HG02870 (cell line): ENCODE results near the gene GTF2B.
"Not testable (repeated sequence)": the region's sequence is repeated elsewhere in the genome, so short reads cannot be mapped to it uniquely, and the experiment has no call there.

Experiments
- ATAC-seq: cut with Tn5 transposase; IDR thresholded peaks from one replicate; pipeline ENCODE4 v1.9.1; 2021; ENCODE audit warnings: mild to moderate bottlenecking, moderate library complexity; ENCODE audit not compliant: unreplicated experiment

GTF2B gene, protein sequence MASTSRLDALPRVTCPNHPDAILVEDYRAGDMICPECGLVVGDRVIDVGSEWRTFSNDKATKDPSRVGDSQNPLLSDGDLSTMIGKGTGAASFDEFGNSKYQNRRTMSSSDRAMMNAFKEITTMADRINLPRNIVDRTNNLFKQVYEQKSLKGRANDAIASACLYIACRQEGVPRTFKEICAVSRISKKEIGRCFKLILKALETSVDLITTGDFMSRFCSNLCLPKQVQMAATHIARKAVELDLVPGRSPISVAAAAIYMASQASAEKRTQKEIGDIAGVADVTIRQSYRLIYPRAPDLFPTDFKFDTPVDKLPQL

DNA sequence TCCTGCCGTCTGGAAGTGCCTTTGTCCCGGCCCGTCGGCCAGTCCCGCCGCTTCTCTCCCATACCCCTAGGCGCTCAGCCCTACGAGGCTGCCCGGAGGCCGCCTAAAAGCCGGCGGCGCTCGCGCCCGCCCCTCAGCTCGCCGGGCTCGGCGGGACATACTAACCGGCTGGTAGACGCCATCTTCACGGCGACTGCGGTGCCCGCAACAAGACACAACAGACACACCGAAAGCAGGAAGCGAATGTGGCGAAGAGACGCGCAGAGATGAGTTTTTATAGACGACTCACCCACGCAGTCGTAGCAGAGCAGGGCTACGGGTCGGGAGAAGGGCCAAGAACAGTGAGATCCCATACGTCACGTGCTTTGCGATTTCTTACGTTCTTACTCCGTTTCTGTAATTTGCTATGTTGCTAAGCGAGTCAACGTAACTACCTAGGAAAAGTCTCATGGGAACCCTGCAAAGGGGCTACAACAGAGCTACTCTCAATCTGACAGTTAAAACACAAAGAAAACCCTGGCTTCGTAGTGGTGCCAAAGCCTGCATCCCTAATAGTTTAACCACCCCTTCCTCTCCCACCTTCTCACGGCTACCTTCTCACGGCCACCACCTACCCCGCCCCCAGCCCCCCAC, at the start of gene GTF2B:
Gene GTF2B, minus strand, starts transcription at position 250 of the 633 bp plus-strand sequence. Its CDS starts 68 bp downstream, at position 182.
- ATAC-seq: peak; percentile 83

DNA sequence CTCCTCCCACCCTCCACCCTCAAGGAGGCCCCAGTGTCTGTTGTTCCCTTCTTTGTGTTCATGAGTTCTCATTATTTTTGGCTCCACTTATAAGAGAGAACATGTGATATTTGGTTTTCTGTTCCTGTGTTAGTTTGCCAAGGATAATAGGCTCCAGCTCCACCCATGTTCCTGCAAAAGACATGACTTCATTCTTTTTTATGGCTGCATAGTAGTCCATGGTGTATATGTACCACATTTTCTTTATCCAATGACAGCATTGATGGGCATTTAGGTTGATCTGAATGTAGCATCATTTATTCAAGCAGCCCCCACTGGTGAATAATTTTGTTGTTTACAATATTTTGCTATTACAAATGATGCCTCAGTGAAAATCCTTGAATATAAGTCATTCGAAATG, 47.2 kb upstream of the GTF2B start:
- ATAC-seq: not testable (repeated sequence)

DNA sequence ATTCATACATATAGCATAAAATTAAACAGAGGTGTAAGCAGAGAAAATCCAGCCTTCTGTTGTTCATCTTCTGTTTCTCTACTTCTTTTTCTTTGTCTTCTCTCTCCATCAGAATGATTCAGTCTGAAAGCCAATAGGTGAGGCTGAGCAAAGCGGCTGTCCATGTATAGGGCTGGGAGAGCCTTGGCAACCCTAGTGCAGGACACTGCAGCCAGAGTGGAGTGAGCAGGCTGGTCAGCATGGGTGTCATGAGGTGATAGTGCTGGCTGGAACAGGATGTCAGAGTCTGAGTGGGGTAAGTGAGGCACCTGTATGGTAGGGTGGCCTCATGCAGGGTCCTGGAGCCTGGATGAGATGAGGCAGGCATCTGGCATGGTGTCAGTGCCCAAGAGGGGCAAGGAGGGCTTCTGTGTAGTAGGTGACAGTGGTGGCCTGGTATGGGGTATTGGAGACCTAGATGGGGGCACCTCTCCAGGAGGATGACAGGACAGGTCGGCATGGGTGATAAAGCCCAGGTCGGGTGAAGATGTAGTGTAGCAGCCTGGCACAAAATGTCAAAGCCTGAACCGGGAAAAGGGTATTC, 45.5 kb upstream of the GTF2B start:
- no peak for ATAC-seq

DNA sequence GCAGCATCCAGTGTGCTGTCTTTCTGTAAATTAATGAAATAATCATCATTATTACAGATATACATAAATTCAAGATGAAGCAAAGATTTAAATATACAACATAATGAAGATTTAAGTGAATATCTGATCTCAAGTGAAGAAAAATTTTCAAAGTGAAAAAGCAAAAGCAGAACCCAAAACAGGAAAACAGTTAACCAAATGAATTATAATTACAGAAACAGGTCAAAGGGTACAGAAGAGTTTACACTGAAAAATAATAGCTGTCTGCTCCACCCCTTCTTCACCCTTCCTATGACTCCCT, 44.8 kb upstream of the GTF2B start:
- no peak for ATAC-seq

DNA sequence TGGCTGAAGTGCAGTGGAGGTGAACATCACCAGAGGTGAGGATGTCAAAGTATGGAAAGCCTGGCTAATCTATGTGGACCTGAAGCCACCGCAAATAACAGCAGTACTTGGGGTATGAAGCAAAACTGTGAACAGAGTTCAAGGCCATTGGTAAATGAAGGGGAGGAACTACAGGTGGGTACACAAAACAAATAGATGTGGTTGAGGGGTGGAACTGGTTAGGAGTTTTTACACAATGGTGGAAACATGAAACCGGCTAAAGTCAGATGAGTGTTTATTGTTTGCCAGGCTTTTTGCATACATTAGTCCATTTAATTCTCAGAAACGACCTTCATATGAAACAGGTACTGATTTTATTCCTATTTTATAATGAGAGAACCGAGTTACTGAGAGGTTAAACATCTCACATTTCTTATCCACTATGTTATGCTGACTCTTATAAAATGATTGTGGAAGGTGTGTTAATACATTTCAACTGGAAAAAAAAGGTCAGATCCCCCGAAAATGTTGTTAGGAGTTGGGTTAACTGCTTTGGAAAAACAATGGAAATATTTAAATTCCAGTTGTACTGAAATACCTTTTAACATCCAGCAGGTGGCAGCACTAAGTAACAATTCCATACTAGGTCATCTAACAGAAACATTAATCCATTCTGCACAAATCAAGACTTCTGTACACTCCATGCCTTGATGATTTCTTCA, 44.3 kb upstream of the GTF2B start:
- ATAC-seq: no peak

DNA sequence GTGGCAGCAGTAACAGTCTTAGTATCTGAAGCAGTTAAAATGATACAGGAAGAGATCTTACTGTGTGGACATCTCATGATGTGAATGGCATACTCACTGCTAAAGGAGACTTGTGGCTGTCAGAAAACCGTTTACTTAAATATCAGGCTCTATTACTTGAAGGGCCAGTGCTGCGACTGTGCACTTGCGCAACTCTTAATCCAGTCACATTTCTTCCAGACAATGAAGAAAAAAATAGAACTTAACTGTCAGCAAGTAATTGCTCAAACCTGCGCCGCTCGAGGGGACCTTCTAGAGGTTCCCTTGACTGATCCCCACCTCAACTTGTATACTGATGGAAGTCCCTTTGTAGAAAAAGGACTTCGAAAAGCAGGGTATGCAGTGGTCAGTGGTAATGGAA, 38.8 kb upstream of the GTF2B start:
- ATAC-seq: not testable (repeated sequence)

DNA sequence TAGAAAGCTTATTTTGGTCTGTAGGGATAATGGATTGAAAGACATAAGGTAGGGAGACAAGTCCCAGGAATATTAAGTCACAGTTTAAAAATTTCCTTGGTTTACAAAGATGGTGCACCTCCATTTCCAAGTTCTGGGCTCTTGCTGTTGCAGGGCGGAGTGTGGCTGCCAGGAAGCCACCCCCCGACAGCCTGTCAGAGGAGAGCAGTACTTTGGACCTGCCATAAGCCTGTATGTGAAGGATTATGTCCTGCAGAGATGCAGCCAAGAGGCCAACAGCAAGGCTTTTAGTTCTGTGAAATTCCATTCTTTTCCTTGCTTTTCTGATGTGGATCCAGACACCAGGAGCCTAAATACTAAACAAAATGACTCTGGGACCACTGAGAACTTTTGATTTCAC, 31.9 kb upstream of the GTF2B start:
- no peak for ATAC-seq

DNA sequence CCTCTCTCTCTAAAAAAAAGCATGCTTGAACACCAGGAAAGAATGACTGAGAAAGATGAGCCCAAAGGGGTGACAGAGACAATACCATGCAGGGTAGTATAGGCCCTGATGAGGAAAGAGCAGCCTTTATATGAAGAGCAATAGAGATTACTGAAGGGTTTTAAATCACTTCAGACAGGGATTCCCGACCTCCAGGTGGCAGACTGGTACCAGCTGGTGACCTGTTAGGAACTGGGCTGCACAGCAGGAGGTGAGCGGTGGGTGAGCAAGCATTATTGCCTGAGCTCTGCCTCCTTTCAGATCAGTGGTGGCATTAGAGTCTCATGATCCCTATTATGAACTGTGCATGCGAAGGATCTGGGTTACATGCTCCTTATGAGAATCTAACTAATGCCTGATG, 30.8 kb upstream of the GTF2B start:
- no peak for ATAC-seq

DNA sequence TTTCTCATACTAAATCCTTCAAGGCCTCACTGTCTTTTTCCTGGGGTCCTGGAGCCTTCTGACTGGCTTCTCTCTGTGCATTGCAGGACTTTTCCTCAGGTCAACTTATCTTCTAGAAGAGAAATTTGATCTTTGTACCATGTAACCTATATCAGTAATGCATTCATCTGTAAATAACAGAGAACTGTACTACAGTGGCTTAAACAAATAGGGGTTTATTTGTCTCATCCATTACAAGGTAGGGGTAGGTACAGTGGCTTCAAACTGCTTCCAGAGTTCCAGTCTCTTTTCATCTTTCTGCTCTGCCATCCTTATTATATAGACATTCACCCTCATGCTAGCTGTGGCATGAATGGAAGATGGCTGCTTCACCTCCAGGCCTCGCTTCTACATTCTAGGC, 29.5 kb upstream of the GTF2B start:
- ATAC-seq: no peak

DNA sequence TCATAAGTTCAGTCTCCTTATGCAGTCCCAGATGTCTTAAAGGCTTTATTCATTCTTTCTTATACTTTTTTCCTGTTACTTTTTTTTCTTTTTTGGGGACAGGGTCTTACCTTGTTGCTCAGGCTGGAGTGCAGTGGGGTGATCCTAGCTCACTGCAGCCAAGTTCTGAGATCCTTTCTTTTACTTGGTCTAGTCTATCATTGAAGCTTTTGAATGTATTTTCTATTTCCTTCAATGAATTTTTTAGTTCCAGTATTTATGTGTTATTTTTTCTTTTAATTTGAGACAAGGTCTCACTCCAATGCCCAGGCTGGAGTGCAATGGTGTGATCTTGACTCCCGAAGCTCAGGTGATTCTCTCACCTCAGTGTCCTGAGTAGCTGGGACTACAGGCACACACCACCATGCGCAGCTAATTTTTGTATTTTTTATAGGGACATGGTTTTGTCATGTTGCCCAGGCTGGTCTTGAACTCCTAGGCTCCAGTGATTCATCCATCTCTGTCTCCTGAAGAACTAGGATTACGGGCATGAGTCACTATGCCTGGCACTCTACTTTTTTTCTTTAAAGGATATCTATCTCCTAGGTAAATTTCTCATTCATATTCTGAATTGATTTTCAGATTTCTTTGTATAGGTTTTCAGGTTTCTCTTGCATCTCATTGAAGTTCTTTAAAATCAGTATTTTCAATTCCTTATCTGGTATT, 26.1 kb upstream of the GTF2B start:
- no peak for ATAC-seq

DNA sequence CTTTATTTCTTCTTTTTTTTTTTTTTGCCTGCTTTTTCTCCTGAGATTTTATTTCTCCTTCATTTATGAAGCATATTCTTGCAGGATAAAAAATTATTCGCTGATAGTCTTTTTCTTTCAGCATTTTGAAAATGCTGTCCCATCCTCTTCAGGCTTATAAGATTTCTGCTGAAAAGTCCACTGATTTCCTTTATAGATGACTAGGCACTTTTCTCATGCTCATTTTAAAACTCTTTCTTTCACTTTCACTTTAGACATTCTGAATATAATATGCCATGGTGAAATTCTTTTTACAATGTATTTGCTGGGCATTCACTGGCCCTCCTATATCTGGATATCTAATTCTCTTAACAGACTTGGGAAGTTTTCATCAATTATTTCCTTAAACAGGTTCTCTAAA, 25.5 kb upstream of the GTF2B start:
- no peak for ATAC-seq

DNA sequence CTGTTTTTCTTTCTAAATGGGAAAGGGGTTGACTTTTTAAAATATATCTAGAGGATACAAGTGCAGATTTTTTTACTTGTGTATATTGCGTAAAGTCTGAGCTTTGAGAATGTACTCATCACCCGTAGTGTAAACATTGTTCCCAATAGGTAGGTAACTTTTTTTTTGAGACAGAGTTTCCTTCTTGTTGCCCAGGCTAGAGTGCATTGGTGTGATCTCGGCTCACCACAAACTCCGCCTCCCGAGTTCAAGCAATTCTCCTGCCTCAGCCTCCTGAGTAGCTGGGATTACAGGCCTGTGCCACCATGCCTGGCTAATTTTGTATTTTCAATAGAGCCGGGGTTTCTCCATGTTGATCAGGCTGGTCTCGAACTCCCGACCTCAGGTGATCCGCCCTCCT, 20.4 kb upstream of the GTF2B start:
- ATAC-seq: not testable (repeated sequence)

DNA sequence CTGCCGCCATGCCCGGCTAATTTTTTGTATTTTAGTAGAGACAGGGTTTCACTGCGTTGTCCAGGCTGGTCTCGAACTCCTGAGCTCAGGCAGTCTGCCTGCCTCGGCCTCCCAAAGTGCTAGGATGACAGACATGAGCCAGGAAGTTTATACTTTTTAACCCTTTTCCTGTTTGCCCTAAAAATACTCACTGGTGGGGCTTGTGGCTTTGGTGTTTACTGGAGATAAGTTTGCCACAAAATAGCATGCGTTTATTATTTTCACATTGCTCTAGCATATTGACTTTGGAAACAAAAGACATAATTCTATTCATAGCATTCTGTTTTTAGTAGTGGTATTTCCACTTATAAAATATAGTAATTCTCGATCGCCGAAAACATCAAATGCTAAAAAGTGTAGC, 19.8 kb upstream of the GTF2B start:
- no peak for ATAC-seq

DNA sequence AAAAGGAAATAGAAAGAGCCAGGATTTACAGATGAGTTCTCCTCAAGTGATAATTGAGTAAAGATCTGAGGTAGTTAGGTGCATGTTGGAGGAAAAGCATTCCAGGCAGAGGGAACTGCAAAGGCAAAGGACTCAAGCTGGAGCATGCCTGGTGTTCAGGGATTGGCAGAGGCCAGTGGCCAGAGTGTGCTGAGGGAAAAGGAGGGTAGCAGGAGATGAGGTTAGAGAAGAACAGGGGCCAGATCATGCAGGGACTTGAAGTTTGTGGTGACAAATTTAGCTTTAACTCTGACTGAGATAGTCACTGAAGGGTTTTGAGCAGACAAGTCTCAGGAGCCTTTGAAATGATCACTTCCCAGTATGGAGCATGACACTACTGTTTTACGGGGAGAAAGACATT, 19.0 kb upstream of the GTF2B start:
- ATAC-seq: no peak

DNA sequence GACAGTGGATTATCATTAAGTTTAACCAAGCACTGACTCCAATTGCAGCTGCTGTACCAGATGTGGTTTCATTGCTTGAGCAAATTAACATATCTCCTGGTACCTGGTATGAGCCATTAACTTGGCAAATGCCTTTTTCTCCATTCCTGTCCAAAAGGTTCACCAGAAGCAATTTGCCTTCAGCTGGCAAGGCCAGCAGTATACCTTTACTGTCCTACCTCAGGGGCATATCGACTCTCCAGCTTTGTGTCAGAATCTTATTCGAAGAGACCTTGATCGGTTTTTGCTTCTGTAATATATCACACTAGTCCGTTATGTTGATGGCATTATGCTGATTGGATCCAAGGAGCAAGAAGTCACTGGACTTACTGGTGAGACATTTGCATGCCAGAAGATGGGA, 9.5 kb upstream of the GTF2B start:
- no peak for ATAC-seq

DNA sequence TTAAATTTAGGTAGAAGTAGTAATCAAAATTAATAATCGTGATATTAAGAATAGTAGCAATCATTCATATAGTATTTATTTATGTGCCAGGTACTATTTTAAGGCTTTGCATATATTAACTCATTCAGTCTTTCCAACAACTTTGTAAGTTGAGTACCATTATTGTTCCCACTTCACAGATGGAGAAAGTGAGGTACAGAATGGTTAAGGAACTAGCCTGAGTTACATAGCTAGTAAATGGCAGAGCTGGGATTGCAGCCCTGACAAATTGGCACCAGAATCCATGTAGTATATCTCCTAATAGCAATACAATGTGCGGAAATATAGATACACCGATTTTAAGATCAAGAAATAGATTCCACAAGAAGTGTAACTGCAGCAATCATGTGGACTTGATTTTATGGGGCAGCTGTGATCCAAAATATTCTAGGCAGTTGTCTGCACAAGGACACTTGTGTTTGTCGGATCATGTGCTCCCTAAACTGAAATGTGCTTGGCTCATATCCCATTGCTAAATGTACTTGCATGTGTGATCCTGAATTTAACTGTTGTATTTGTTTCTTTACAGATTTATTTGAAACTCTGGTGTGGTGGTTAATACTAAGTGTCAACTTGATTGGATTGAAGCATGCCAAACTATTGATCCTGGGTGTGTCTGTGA, 5.8 kb upstream of the GTF2B start:
- ATAC-seq: no peak

DNA sequence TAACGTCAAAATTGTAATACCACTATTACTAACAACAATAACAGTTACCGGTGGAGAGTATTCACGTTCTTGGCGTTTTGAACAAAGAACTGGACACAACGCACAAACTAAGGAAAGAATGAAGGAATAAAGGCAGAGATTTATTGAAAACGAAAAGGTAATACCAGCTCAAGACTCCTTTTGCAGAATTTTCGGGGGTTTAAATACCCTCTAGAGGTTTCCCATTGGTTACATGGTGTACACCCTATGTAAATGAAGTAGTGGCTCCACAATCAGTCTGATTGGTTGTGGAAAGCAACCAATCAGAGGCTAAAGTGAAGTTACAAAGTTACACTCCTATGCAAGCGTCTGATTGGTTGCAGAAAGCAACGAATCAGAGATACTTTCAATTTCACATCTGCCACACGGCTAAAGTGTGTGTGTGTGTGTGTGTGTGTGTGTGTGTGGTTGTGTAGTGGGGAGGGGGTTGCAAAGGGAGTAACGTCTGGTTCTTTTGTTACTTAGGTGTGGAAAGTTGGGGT, 1.1 kb upstream of the GTF2B start:
- ATAC-seq: no peak

DNA sequence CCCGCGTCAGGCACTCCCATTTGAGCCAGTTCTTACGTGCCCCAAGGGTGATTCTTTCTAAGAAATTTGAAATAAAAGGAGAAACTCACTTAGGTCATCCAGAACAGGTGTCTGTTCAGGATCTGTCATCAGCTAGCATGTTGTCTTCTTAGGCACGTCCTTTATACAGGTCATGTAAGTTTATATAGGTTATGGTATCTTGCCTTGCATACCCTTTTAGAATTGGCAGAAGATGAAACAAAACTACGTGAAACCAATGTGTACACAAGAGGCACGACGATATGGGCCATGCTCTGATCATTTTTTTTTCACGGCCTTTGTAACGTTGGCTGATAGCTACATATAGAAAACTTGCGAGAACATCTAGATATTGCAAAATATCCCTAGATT, 579 bp upstream of the GTF2B start:
- no peak for ATAC-seq

DNA sequence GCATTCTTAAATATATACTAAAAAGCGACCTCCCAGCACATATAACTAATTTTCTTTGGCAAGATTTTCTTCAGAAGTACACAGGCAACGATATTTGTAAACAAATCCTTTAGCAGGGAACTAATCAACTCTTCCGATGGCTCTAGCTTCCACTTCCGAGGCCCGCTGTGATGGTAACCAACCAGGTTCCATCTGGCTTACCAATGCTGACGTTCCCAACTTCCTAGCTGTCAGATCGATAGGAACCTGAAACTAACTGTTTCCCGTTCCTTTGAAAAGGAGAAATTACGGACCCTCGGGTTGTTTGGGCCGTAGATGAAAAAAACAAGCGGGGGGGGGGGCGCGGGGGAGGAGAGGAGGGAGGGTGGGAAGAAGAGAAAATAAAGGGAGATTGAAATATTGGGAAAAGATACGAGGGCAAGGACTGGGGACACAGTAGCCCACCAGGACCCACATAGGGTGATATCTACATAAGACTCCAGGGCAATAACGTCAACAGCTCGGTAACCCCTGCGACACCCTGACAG, 513 bp downstream of the GTF2B start:
- ATAC-seq: no peak

DNA sequence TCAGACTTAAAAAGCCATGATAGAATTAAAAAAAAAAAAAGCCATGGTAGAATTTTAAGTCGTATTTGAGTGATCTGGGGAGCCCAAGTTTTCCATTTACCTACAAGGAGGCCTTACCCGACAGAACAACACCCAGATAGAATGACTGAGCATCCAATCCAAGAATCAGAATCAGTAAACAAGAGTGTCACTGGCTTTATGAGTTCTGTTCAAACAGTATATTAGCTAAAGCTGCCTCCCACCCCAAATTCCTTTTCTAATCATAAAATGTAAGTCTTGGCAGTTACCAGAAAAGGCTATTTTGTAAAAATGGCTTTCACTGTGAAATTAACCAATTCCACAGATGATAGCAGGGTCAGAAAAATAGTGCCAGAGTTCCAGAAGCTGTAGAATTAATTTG, 1.2 kb downstream of the GTF2B start:
- ATAC-seq: no peak
